ENCODE measurements around the gene PHETA2. TPM values are rescaled to one million over a fixed set of nuclear protein-coding genes. Genes with fewer than 3 reads are reported as not detected.
A peak's percentile ranks its signal among the peaks of the same experiment; 100 is the strongest.
"Not testable (repeated sequence)": the region's sequence is repeated elsewhere in the genome, so short reads cannot be mapped to it uniquely, and the experiment has no call there.

PHETA2 gene
- total RNA-seq, 1 experiment from 2014 or later, result 4.5 TPM

DNA sequence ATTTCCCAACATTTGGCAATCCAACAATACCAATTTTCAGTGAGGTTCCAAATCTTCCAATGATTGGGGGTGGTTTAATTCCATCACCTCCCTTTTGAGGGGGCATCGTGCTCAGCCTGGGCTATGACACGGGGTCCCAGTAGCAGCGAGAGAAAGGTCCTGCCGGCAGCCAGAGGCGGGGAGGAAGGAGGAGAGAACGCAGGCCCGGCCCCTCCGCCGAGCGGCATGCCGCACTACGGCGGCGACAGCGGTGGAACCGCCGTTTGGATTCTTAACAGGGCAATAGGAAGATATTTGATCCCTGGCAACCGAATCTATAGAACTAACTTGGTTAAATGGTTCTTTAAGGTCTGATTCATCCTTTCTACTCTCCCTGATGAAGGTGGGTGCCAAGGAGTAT is 34.8 kb downstream of the PHETA2 start:
- no TSS peak for BruUV-seq (replicated peaks)
- Histone ChIP-seq H3K36me3 (ENCODE audit: low read depth) (no peaks in the 10 kb centered on the region), H2AFZ (no peak overlapping the region), H3K4me3 (no peak overlapping the region), H3K27me3 (ENCODE audit: insufficient read depth, low read depth) (peaks cover 4% of the 10 kb centered on the region; the same call in 1 of the 2 replicates), H3K4me2 (no peak overlapping the region), H3K27ac (no peak overlapping the region), H3K9me3 (ENCODE audit: insufficient read depth, low read depth) (peaks cover 15% of the 10 kb centered on the region), H3K9me2 (ENCODE audit: insufficient read depth) (no peaks in the 10 kb centered on the region), H3F3A (ENCODE audit: insufficient read depth, low read depth) (no peaks in the 10 kb centered on the region), H3K79me2 (ENCODE audit: low read depth) (no peaks in the 10 kb centered on the region), H4K20me1 (ENCODE audit: insufficient read depth) (no peaks in the 10 kb centered on the region), H3K4me1 (replicated peaks; ENCODE audit: insufficient read depth) (no peaks in the 10 kb centered on the region)
- POLR2A ChIA-PET (ENCODE audit: unreplicated experiment), result no interaction called here
- CTCF ChIA-PET, result no interaction called here
- no peak for TF ChIP-seq CTCF (conservative IDR thresholded peaks at IDR 0.05)
- no peak for TF ChIP-seq EZH2 (IDR thresholded peaks at IDR 0.05; ENCODE audit: low read depth)
- no peak for DNase-seq
- intact Hi-C loops (cut with micrococcal nuclease; ENCODE audit: unreplicated experiment), result no loop called here

DNA sequence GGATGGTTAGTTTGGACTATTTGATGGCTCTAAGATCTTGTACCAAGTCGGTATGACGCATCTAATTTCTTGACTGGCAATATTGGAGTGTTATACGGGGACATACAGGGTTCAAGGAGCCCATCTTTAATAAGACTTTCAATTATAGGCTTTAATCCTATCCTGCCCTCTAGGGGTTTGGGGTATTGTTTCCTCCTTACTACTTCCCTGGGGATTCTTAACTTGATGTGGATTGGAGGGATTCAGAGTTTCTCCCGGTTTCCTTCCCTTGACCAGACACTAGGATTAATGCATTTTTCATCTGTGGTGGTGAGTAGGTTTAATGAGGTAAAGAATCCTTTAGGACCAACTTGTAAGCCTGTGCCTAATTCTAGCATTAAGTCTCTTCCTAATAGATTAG is 37.8 kb downstream of the PHETA2 start:
- H3F3A ChIP-seq (ENCODE audit: insufficient read depth, low read depth), result no peaks in the 10 kb centered on the region
- H4K20me1 ChIP-seq (ENCODE audit: insufficient read depth), result no peaks in the 10 kb centered on the region
- CTCF ChIA-PET, result interaction anchor here (1.5 kb wide), 1 partner anchor 21 kb away, joined by 12 read pairs; the partner anchor contains the start of gene NDUFA6
- no peaks in the 10 kb centered on the region for H3K4me1 ChIP-seq (replicated peaks; ENCODE audit: insufficient read depth)
- no peak for DNase-seq
- intact Hi-C loops (cut with micrococcal nuclease; ENCODE audit: unreplicated experiment), result no loop called here
- no peak overlapping the region for H3K4me3 ChIP-seq
- H3K27ac ChIP-seq, result no peak overlapping the region
- H2AFZ ChIP-seq, result no peak overlapping the region
- H3K27me3 ChIP-seq (ENCODE audit: insufficient read depth, low read depth), result peaks cover 4% of the 10 kb centered on the region; the same call in 1 of the 2 replicates
- TF ChIP-seq EZH2 (IDR thresholded peaks at IDR 0.05; ENCODE audit: low read depth) (no peak), CTCF (conservative IDR thresholded peaks at IDR 0.05) (no peak)
- H3K4me2 ChIP-seq, result no peak overlapping the region
- POLR2A ChIA-PET (ENCODE audit: unreplicated experiment), result no interaction called here
- peaks cover 19% of the 10 kb centered on the region for H3K9me3 ChIP-seq (ENCODE audit: insufficient read depth, low read depth)
- H3K9me2 ChIP-seq (ENCODE audit: insufficient read depth), result no peaks in the 10 kb centered on the region
- no peaks in the 10 kb centered on the region for H3K36me3 ChIP-seq (ENCODE audit: low read depth)
- no TSS peak for BruUV-seq (replicated peaks)
- no peaks in the 10 kb centered on the region for H3K79me2 ChIP-seq (ENCODE audit: low read depth)

- DNase-seq; H3K4me2 ChIP-seq; H3K27me3 ChIP-seq (ENCODE audit: insufficient read depth, low read depth); intact Hi-C loops (cut with micrococcal nuclease; ENCODE audit: unreplicated experiment); BruUV-seq (replicated peaks); H3K36me3 ChIP-seq (ENCODE audit: low read depth); H4K20me1 ChIP-seq (ENCODE audit: insufficient read depth); H3F3A ChIP-seq (ENCODE audit: insufficient read depth, low read depth); H3K4me3 ChIP-seq; H3K9me2 ChIP-seq (ENCODE audit: insufficient read depth); H3K4me1 ChIP-seq (replicated peaks; ENCODE audit: insufficient read depth); H3K79me2 ChIP-seq (ENCODE audit: low read depth); H2AFZ ChIP-seq; H3K27ac ChIP-seq: not testable (repeated sequence)
- peaks cover 19% of the 10 kb centered on the region for H3K9me3 ChIP-seq (ENCODE audit: insufficient read depth, low read depth)
- CTCF ChIA-PET, result interaction anchor here (0.6 to 1.5 kb wide), 3 partner anchors 15 to 43 kb away, joined by 4 to 12 read pairs (median 5); partner anchors contain the start of gene NDUFA6
- POLR2A ChIA-PET (ENCODE audit: unreplicated experiment), result interaction anchor here (0.7 kb wide), 1 partner anchor 14 kb away, joined by 8 read pairs; no protein-coding TSS in a partner anchor
- peak; percentile 50 for TF ChIP-seq CTCF (conservative IDR thresholded peaks at IDR 0.05)
Measured at GRCh38 chr22:42112793-42113192, 38.7 kb downstream of the PHETA2 start.

Measured in PC-9 (cell line).